Superior temporal gyrus (tissue), 1 donor: ENCODE data around the gene CAMK2B.

Source experiments
- DNase-seq: peaks from one replicate; pipeline ENCODE4 v3.0.0-alpha.2; 2016; ENCODE audit errors: extremely low spot score

Gene CAMK2B

DNA sequence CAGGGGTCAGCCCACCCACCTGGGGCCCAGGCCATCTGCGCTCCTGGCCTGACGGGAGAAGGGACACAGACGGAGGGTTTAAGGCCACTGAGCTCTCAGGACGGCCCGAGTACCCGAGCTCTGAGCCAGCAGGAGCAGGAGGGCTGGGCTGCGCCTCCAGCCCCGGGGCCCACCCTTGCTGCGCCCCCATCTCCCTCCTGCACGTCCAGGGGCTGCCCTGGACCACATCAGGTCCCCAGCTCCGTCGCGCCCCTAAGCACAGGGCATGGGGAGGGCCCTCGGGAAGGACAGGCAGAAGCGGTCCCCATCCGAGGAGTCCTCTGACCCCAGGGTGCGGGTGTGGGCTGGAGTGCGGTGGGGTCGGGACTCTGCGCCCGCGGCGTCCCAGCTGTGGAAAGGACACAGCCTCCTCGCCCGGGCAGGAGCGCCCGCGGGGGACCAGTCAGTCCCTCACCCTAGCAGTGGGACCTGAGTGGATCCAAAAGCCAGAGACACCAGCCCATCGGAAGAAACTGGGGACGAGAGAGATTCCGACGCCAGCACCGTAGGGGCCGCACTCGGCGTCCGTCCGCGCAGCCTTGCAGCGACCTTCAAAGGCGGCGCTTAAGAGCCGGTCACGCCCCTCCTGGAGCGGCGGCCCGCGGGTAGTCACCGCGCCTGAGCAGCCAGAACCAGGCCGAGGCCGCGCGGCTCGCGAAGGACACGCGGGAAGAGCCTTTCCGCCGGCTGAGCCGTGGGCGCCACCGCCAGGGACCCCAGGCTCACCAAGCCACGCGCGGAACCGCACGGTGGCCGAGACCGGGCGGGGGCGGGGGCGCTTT, 15.9 kb downstream of the CAMK2B start:
- no peak for DNase-seq

DNA sequence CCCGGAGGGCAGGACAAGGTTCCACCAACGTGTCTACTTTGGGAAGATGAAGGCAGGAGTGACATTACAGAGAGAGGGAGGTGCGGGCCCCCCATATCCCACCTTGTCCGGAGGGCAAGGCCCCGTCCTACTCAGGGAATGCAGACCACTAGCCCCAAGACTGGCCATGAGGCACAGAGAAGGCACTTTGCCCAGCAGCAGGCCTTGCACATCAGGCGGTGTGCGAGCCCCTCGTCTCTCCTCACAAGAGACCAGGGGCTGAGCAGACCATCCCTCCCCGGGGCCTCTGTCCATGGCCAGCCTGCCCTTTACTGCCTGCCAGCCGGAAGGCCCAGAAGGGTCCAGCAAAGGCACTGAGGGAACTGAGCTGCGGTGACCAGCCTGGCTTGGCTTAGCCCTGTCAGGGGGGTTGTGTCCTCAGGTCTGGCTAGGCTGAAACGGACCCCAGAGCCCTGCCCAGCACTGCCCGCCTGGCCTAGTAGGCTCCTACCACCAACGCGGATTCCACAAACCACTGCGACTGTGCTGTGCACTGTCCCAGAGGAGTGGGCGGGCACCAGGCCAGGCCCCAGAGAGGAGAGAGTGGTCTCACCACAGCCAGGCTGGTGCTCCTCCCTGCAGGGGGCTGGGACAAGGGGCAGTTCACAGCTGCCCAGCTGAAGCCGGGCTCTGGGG, 16.7 kb downstream of the CAMK2B start:
- DNase-seq, result no peak

DNA sequence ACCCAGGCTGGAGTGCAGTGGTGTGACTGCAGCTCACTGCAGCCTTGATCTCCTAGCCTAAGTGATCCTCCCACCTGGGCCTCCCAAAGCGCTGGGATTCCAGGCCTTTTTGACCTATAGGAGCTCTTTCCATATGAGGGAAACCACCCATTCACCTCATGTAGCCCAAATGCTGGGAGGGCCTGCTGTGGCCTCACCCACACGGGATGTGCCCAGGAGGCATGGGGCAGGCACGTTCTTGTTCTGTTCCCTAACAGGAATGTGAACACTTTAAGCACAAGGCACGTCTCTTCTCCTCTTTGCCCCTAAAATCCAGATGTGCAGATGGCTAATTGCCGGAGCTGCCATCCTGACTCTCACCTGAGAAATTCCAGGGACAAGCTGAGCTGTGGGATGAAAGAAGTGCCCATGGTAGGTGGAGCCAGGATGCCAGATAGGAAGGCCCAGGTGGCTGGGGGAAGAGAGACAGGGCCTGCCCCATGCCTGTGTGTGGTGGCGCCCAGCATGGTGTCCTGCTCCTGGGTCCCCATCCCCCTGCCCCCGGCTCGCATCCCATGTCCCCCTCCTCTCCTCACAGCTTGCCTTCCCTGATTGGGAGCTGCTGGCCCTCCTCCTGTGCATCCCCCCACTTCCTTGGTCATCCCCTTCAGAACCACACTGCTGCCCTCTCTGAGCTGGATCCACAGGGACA, 17.3 kb downstream of the CAMK2B start:
- no peak for DNase-seq

DNA sequence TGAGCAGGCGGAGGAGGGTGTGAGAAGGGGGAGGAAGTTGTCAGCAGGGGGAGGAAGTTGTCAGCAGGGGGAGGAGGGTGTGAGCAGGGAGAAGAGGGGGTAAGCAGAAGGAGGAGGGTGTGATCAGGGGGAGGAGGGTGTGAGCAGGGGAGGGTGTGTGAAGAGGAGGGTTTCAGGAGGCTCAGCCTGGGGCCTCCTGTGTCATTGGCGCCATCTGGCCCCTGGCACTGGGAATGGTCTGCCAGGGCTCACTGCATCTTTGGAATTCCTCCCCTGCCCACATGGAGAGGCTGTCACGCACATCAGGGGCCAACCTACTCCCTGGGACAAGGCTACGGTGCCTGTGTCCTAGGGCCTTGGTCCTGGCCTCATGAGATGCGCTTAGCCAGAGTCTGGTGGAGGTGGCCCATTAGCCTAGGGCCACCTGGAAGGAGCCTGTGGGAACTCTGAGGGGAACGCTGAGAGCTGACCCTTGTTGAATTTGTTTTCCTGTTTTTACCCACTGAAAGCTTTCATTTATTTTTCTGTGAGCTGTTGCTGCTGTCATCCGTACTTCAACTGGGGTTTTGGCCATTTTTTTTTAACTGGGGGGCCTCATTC, 18.0 kb downstream of the CAMK2B start:
- DNase-seq, result no peak

DNA sequence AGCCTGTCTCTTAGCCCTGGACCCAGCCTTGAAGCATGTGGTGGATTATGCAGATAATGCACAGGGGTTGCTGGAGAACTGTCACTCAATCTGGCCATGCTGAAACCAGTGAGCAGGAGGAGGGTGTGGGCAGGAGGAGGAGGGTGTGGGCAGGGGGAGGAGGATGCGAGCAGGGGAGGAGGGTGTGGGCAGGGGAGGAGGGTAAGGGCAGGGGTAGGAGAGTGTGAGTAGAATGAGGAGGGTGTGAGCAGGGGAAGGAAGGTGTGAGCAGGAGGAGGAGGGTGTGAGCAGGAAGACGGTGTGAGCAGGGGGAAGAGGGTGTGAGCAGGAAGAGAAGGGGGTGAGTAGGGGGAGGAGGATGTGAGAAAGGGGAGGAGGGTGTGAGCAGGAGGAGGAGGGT, 18.8 kb downstream of the CAMK2B start:
- DNase-seq, result no peak

DNA sequence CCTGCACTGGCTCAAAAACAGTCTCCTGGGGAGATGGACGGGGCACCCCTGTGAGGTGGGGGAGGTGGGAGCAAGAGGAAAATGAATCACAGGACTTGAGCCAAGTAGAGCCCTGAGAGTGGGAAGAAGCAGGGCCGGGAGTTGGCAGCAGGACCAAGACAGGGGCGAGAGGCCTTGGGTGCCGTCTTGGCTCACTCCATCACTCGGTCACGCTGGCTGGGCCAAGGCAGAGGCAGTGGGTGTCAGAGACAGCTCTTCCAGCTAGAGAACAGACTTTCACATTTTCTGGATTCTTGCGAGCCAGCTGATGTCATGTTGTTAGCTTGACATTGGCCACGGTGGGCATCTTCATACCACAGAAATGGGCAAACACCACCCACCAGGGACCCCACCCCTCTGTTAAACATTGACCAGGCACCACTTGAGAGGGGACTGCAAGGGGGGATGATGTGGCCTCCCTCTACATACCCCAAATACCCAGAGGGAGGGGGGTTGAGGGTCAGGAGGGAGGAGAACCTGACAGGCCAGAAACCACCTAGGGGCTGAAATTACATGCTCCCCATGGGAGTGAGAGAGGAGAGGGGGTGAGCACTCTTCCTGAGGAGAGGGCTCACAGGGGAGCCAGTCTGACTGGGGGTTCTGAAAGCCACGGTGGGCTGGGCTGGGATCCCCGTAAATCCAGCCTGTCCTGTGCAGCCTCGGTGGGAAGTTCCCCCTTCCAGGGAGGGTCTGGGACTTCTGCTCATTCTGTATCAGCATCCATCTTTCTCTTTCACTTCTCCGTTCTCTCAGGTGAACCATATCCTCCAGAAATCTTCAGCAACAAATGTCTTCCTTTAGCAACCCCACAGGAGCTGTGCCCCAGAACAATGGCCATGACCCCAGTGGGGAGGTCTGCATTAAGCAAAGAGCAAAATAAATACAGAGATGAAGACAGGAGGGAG, 19.6 kb downstream of the CAMK2B start:
- no peak for DNase-seq

DNA sequence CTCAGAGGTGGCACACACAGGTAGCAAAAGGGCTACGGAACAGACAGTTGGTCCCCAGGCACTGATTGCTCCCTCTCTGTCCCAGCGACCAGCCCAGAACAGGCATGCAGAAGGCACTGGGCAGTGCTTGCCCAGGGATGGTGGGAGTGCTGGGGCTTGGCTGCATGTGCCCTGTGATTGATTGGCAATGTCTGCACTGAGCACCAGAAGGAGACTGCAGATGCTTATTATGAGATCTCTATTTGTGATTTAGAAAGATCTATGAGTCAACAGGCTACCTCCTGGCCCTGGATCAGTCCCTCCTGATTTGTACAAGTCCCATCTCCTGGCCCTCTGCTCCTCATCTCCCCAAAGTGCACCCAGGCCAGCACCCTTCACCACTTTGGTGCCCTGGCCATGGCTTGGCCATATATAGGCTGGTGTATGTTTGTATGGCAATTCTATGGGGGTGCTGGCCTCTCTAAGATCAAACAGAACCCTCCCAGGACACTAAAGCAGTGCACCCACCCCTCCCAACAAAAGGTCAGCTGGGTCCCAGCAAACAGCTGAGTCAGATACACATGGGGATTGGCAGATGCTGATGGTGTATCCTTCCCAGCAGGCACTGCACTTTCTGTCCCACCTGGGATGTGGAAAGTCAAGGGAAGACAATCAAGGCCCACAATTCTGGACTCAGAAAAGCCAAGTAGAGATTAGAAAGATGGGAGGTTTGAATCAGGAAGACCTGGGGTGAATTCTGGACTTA, 30.9 kb downstream of the CAMK2B start:
- DNase-seq, result no peak

DNA sequence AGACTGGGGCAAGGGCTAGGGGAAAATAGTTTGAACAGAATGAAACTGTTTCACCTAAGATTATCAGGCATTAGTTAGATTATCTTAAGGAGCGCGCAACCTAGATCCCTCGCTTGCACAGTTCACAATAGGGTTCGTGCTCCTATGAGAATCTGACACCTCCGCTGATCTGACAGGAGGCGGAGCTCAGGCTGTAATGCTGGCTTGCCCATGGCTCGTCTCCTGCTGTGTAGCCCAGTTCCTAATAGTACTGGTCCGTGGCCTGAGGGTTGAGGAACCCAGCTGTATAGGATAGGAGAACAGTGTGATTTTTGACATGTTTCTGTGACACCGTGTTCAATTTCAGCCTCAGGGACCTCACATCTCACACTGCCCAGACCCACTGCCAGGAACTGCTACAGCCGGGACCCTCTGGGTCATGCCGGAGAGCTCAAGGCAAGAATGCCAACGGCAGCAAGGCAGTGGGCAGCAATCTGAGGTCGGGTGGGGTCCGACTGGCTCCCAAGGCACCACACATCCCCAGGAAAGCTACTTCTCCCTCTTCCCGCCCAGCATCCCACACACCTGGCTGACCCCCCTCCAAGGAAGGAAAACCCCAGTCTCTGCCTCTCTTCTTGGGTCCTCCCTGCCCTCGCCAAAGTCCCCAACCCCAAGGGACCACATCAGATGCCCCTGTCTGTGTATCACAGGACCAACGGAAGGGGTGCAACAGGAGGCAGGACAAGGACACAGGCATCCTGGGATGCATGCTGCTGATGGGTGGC, 31.7 kb downstream of the CAMK2B start:
- DNase-seq, result no peak

DNA sequence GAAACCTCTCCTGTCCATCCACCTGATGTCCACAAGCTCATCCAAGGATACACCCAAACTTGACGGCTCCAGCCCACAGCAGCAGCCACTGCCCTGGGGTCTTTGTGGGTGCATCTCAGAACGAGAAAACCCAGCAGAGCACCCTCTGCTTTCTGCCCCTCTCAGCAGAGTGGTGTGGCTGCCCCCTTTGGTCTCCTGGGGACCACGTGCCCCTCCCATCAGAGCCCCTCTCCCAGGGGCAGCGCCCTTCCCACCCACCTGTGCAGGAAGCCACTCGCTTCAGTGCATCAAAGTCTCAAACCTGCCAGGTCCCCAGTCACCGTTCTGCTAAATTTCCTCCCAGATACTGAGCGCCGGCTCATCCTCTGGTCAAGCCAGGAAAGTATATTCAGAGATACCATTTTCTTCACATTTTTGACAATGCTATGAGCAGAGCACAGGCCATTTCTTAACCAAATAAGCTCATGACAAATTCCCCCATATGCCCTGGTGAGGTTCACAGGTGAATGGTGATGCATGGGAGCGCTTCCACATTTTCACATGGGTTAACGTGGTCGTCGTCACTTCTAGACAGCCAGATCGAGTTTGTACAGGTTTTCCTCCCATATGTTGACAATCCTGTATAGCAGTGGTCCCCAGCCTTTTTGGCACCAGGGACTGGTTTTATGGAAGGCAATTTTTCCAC, 32.4 kb downstream of the CAMK2B start:
- no peak for DNase-seq

DNA sequence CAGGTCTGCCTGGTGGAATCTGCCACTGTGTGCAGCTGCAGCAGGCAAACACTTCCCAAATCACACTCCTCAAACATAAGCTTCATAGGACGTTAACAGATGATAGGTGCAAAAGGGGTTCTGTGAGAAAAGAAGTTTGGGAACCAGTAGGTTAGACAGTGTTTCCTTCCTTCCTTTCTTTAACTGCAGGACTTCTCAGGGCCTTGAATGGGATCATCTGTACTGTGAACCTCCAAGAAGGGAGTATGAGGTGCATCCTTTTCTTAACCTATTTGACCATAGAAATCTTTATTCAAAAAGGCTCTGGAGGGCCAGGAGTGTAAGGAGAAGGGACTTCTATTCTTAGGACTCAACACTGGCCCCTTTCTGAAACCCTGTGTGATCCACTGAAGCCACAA, 33.0 kb downstream of the CAMK2B start:
- no peak for DNase-seq

DNA sequence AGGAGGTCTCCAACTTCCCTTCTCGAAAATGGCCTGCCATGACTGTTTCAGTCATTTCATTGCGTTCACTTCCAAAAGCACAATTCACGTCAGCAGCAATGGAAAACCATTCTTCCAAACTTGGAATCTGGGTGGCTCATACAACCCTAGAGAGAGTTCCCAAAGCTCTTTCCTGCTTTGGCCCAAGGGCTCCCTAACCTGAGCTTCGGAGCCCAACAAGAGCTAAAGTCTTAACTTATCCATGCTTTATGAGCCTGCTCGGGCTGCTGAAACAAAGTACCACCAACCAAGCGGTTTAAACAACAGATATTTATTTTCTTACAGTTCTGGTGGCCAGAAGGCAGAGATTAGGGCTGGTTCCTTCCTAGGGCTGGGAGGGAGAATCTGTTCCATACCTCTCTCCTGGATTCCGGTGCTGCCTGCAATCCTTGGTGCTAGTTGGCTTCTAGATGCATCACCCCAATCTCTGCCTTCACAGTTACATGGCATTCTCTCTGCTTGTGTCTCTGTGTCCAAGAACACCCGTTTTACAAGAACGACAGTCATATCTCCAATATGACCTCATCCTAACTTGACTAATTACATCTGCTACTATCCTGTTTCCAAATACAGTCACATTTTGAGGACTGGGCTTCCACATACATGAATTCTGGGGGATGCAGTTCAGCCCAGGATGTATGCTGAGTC, 33.5 kb downstream of the CAMK2B start:
- peak; percentile 42 for DNase-seq

DNA sequence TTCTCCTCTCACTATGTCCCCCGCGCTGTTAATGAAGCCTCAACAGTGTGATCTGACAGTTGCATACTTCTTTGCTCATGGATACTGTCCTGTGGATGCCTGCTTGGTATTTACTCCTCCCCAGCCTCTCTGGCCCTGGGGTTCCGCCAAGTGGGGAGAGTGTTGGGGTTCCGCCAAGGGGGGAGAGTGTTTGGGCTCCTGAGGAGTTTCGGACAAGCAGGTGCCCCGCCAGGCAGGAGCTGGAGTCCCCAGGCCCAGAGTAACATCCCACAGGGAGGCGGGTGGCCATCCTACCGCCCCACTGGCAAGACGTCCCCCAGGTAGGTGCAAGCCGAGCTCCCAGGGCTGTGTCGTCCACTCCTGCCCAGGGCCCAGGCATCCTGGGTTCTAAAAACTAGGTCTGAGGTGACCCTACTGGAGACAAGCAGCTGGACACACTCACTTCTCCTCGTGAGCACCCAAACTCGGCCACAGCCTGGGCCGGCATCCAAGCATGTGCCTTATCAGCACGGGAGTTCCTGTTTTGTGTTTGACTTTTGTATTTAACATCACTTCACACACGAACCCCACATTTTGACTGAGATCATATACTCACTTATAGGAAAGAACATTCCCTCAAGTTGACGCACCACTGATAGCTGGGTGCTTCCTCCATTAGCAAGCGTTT, 34.2 kb downstream of the CAMK2B start:
- DNase-seq, result no peak

DNA sequence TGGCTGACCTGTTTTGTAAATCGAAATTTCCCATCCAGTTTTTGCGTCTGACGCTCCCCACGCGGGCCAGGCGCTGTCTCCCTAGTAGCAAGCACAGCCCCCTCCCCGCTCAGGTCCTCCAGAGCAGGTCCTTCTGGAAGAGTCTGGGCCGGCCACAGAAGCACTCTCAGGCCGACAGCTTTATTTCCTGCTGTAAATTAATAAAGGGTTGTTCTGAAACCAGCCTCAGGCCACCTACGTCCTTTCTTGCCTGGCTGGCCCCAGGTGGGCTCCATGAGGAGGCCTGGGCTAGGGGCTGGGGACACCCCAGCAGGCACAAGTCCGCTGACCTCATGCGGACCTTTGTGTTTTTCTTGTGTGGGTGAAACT, 35.2 kb downstream of the CAMK2B start:
- no peak for DNase-seq

DNA sequence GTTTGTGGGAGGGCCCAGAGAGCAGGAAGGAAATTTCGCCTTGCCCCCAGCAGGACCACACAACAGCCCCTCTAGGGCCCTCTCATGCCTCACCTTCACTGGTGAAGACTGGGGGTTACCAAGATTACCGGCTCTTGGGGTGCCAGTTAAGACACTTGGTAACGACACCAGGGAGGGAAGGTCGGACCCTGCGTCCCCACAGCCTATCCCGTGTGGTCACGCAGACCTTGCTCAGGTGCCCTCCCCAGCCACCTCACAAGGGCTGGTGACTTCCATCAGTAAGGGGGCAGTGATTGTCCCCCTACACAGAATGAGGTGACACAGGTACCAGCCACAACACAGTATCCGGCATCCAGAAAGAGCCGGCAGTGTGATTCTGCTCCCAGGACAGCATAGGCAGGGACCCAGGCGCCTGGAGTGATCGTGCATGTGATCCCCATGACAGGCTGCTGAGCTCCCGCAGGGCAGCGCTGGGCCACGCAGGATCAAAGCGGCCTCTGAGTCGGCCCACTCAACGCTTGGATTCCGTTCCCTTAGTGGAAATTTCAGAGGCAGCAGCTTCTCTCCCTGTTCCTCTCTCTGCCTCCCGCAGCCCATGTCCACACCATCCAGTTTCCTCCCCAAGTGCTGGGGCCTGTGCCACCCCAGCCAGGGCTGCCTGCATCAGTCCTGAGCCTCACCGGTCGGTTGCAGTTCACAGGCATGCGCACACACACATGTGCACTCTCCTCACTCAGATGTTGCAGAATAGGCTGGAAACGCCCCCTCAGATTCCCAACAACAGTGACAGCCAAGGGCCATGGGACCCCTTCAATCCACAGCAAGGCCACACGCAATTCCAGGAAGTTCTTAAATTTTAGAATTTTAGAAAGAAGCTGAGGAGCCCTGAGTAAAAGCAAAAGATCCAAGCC, 35.8 kb downstream of the CAMK2B start:
- no peak for DNase-seq

DNA sequence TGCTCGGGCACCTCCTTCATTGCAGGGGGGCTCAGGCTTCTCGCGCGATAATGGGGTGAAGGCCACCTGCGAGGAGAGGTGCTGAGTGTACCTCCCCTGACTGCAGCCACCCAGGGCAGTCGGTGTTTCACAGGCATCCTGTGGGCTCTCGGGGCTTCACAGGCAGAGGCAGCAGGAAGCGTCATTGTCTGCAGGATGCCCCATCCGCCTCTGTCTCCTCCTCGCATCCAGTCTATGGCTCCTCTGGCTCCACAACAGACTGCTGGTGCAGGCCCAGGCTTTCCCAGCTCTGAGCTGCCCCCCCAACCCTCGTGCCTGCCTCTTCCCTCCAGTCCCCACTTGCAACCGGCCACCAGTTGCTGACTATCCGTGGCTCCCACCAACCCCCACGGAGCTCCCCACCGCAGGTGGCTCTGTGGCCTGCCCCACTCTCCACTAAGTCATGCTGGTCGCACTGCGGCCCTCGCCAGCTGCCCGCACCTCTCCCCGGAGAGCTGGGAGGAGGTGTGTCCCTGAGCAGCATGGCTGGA, 36.5 kb downstream of the CAMK2B start:
- DNase-seq, result no peak

DNA sequence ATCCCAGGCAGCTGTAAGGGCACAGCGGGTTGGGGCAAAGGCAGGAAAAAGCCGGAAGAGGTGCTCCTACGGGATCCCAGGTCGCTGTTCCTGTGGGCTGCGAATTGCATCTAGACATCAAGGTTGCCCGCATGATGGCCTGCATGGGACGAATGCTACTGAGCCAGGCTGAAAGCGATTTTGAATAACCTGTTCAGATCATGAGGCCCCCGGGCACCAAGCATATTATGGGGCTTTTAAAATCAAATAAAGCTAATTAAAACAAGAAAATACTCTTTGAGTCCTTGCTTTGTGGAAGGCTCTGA, 37.1 kb downstream of the CAMK2B start:
- DNase-seq, result no peak
